Measurements from ENCODE around the gene SGMS1. TPM values are rescaled to one million over a fixed set of nuclear protein-coding genes. Genes with fewer than 3 reads are reported as not detected.

The SGMS1 gene
- total RNA-seq, 1 experiment from 2014 or later = 20.4 TPM

DNA sequence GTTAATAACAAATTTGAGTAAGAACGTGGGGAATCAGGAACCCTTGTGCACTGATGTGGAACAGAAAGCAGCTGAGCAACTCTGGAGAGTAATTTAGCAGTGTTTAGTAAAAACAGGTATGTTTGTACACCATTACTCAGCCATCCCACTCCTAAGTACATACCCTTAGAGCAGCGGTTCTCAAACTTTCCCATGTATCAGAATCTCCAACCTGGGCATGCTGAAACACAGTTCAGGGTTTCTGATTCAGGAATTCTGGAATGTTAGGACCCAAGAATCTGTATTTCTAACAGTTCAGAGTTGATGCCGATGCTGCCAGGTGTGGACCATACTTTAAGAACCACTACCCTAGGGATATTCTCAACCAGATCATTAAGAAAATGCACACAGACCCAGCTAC lies 5.1 kb downstream of the SGMS1 start:
- no peak overlapping the region for H3K18ac ChIP-seq (ENCODE audit: insufficient read length, low read depth, low read length)
- no peak overlapping the region for H3T11ph ChIP-seq (ENCODE audit: low read length)
- Mint-ChIP-seq H3K27me3 (ENCODE audit: low read depth) (peaks cover 2% of the 10 kb centered on the region), H3K27ac (peak overlapping the region; percentile 85 to 98 (median 86); a peak in 6 of 7 replicates), H3K9me3 (no peaks in the 10 kb centered on the region), H3K36me3 (ENCODE audit: insufficient read depth in 1 of 3, low read depth in 3 of 3) (no peaks in the 10 kb centered on the region), H3K4me3 (peak overlapping the region; percentile 35 to 69; a peak in 3 of 5 replicates), H3K4me1 (peaks cover 67 to 79% of the 10 kb centered on the region in 2 experiments)
- H3K9ac ChIP-seq (ENCODE audit: extremely low read depth, insufficient read length, low read length) = no peak overlapping the region
- no peak overlapping the region for H2AFZ ChIP-seq (ENCODE audit: low read length)
- no peak overlapping the region for H3K4ac ChIP-seq (ENCODE audit: low read depth, low read length)
- TF ChIP-seq, protein P1, sequence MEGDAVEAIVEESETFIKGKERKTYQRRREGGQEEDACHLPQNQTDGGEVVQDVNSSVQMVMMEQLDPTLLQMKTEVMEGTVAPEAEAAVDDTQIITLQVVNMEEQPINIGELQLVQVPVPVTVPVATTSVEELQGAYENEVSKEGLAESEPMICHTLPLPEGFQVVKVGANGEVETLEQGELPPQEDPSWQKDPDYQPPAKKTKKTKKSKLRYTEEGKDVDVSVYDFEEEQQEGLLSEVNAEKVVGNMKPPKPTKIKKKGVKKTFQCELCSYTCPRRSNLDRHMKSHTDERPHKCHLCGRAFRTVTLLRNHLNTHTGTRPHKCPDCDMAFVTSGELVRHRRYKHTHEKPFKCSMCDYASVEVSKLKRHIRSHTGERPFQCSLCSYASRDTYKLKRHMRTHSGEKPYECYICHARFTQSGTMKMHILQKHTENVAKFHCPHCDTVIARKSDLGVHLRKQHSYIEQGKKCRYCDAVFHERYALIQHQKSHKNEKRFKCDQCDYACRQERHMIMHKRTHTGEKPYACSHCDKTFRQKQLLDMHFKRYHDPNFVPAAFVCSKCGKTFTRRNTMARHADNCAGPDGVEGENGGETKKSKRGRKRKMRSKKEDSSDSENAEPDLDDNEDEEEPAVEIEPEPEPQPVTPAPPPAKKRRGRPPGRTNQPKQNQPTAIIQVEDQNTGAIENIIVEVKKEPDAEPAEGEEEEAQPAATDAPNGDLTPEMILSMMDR (conservative IDR thresholded peaks at IDR 0.05) = no peak
- peaks cover 13% of the 10 kb centered on the region; the same call in 1 of the 2 replicates for H3K4me1 ChIP-seq (ENCODE audit: insufficient read depth, low read length)
- H3K14ac ChIP-seq (ENCODE audit: insufficient read depth, low read length) = no peak overlapping the region
- no peaks in the 10 kb centered on the region for H3K9me3 ChIP-seq (ENCODE audit: control insufficient read depth, low read depth, low read length)
- H3K79me2 ChIP-seq (ENCODE audit: insufficient read depth, low read length) = no peaks in the 10 kb centered on the region; the same call in 1 of the 2 replicates
- peak overlapping the region; percentile 71 for H3K27ac ChIP-seq (ENCODE audit: insufficient read length, low read depth, low read length)
- H2BK20ac ChIP-seq (ENCODE audit: low read depth, low read length, poor library complexity, severe bottlenecking) = no peak overlapping the region
- H2BK15ac ChIP-seq (ENCODE audit: low read depth, low read length) = no peak overlapping the region
- no peak overlapping the region for H4K5ac ChIP-seq (ENCODE audit: insufficient read length, low read depth, low read length)
- no peak overlapping the region for H2AK5ac ChIP-seq (ENCODE audit: insufficient read length, low read length)
- H3K23ac ChIP-seq (ENCODE audit: insufficient read length, low read depth, low read length) = no peak overlapping the region
- H4K8ac ChIP-seq (replicated peaks; ENCODE audit: insufficient read length, low read depth, low read length) = no peak overlapping the region
- H2BK120ac ChIP-seq (ENCODE audit: low read depth, low read length, poor library complexity, severe bottlenecking) = no peak overlapping the region
- no peak overlapping the region for H4K91ac ChIP-seq (ENCODE audit: insufficient read length, low read depth, low read length)
- no peaks in the 10 kb centered on the region for H3K27me3 ChIP-seq (ENCODE audit: insufficient read depth, low read length)
- peak overlapping the region; percentile 55 for H3K4me2 ChIP-seq (ENCODE audit: insufficient read depth, insufficient read length, low read length)
- no peaks in the 10 kb centered on the region for H3K79me1 ChIP-seq (ENCODE audit: insufficient read depth, low read depth, low read length, poor library complexity, severe bottlenecking)
- no peak overlapping the region for H2BK12ac ChIP-seq (ENCODE audit: insufficient read length, low read depth, low read length)
- no peak overlapping the region for H2BK5ac ChIP-seq (ENCODE audit: insufficient read length, low read length)
- peaks cover 15% of the 10 kb centered on the region for H3K23me2 ChIP-seq (ENCODE audit: insufficient read length, low read depth, low read length, poor library complexity, severe bottlenecking)
- no peak for DNase-seq
- no CpG with 5 or more reads among the region's 3 CpGs for WGBS (ENCODE audit: extremely low coverage, insufficient read length, low lambda C conversion rate)
- H4K20me1 ChIP-seq (ENCODE audit: control insufficient read depth, insufficient read depth, insufficient read length) = no peaks in the 10 kb centered on the region
- no peak overlapping the region for H3K56ac ChIP-seq (ENCODE audit: insufficient read length, low read depth, low read length)
